ENCODE results near the gene KRT9. TPM values are rescaled to one million over a fixed set of nuclear protein-coding genes. Genes with fewer than 3 reads are reported as not detected.
"Not testable (repeated sequence)": the region's sequence is repeated elsewhere in the genome, so short reads cannot be mapped to it uniquely, and the experiment has no call there.

The KRT9 gene
- total RNA-seq, 1 experiment from 2014 or later: not detected

GRCh38 chr17:41578538-41578937 lies 6.7 kb upstream of the KRT9 start:
- Histone ChIP-seq H3K27me3 (ENCODE audit: control insufficient read depth, insufficient read depth, low read length) (no peaks in the 10 kb centered on the region; the same call in 1 of the 2 replicates), H3K4me3 (ENCODE audit: insufficient read depth, low read depth, low read length) (no peak overlapping the region), H3K36me3 (replicated peaks; ENCODE audit: control insufficient read depth, insufficient read depth, low read length) (no peaks in the 10 kb centered on the region)
- no peak for DNase-seq

- H3K4me3 ChIP-seq (ENCODE audit: insufficient read depth, low read depth, low read length); H3K27me3 ChIP-seq (ENCODE audit: control insufficient read depth, insufficient read depth, low read length); H3K36me3 ChIP-seq (replicated peaks; ENCODE audit: control insufficient read depth, insufficient read depth, low read length); DNase-seq: not testable (repeated sequence)
Observed at GRCh38 chr17:41576740-41577139, 4.9 kb upstream of the KRT9 start.

GRCh38 chr17:41575336-41575735 lies 3.5 kb upstream of the KRT9 start:
- Histone ChIP-seq H3K4me3 (ENCODE audit: insufficient read depth, low read depth, low read length) (no peak overlapping the region), H3K36me3 (replicated peaks; ENCODE audit: control insufficient read depth, insufficient read depth, low read length) (no peaks in the 10 kb centered on the region), H3K27me3 (ENCODE audit: control insufficient read depth, insufficient read depth, low read length) (no peaks in the 10 kb centered on the region; the same call in 1 of the 2 replicates)
- DNase-seq: no peak

GRCh38 chr17:41567317-41567716 lies 4.5 kb downstream of the KRT9 start:
- Histone ChIP-seq H3K4me3 (ENCODE audit: insufficient read depth, low read depth, low read length) (no peak overlapping the region), H3K36me3 (replicated peaks; ENCODE audit: control insufficient read depth, insufficient read depth, low read length) (no peaks in the 10 kb centered on the region), H3K27me3 (ENCODE audit: control insufficient read depth, insufficient read depth, low read length) (no peaks in the 10 kb centered on the region; the same call in 1 of the 2 replicates)
- DNase-seq: no peak

GRCh38 chr17:41565338-41565737 lies 6.5 kb downstream of the KRT9 start:
- no peak for DNase-seq
- no peak overlapping the region for H3K4me3 ChIP-seq (ENCODE audit: insufficient read depth, low read depth, low read length)
- H3K27me3 ChIP-seq (ENCODE audit: control insufficient read depth, insufficient read depth, low read length): no peaks in the 10 kb centered on the region; the same call in 1 of the 2 replicates
- no peaks in the 10 kb centered on the region for H3K36me3 ChIP-seq (replicated peaks; ENCODE audit: control insufficient read depth, insufficient read depth, low read length)

- DNase-seq: no peak
- no peak overlapping the region for H3K4me3 ChIP-seq (ENCODE audit: insufficient read depth, low read depth, low read length)
- H3K36me3 ChIP-seq (replicated peaks; ENCODE audit: control insufficient read depth, insufficient read depth, low read length): no peaks in the 10 kb centered on the region
- no peaks in the 10 kb centered on the region for H3K27me3 ChIP-seq (ENCODE audit: control insufficient read depth, insufficient read depth, low read length)
Observed at GRCh38 chr17:41563607-41564170, 8.2 kb downstream of the KRT9 start.

GRCh38 chr17:41561554-41561953 lies 10.3 kb downstream of the KRT9 start:
- no peak overlapping the region for H3K4me3 ChIP-seq (ENCODE audit: insufficient read depth, low read depth, low read length)
- H3K36me3 ChIP-seq (replicated peaks; ENCODE audit: control insufficient read depth, insufficient read depth, low read length): no peaks in the 10 kb centered on the region
- DNase-seq: no peak
- H3K27me3 ChIP-seq (ENCODE audit: control insufficient read depth, insufficient read depth, low read length): no peaks in the 10 kb centered on the region

GRCh38 chr17:41559548-41559947 lies 12.3 kb downstream of the KRT9 start:
- no peak overlapping the region for H3K4me3 ChIP-seq (ENCODE audit: insufficient read depth, low read depth, low read length)
- DNase-seq: no peak
- H3K36me3 ChIP-seq (replicated peaks; ENCODE audit: control insufficient read depth, insufficient read depth, low read length): no peaks in the 10 kb centered on the region
- H3K27me3 ChIP-seq (ENCODE audit: control insufficient read depth, insufficient read depth, low read length): no peaks in the 10 kb centered on the region

GRCh38 chr17:41556931-41557330 lies 14.9 kb downstream of the KRT9 start:
- Histone ChIP-seq H3K27me3 (ENCODE audit: control insufficient read depth, insufficient read depth, low read length) (no peaks in the 10 kb centered on the region), H3K36me3 (replicated peaks; ENCODE audit: control insufficient read depth, insufficient read depth, low read length) (no peaks in the 10 kb centered on the region), H3K4me3 (ENCODE audit: insufficient read depth, low read depth, low read length) (no peak overlapping the region)
- DNase-seq: no peak

- Histone ChIP-seq H3K36me3 (replicated peaks; ENCODE audit: control insufficient read depth, insufficient read depth, low read length) (no peaks in the 10 kb centered on the region), H3K4me3 (ENCODE audit: insufficient read depth, low read depth, low read length) (no peak overlapping the region), H3K27me3 (ENCODE audit: control insufficient read depth, insufficient read depth, low read length) (no peaks in the 10 kb centered on the region)
- no peak for DNase-seq
Observed at GRCh38 chr17:41556306-41556705, 15.6 kb downstream of the KRT9 start.

- no peak for DNase-seq
- H3K27me3 ChIP-seq (ENCODE audit: control insufficient read depth, insufficient read depth, low read length): no peaks in the 10 kb centered on the region
Observed at GRCh38 chr17:41555105-41555887, 16.6 kb downstream of the KRT9 start.

GRCh38 chr17:41553987-41554680 lies 17.7 kb downstream of the KRT9 start:
- no peak overlapping the region for H3K4me3 ChIP-seq (ENCODE audit: insufficient read depth, low read depth, low read length)
- no peak for DNase-seq
- no peaks in the 10 kb centered on the region for H3K27me3 ChIP-seq (ENCODE audit: control insufficient read depth, insufficient read depth, low read length)
- H3K36me3 ChIP-seq (replicated peaks; ENCODE audit: control insufficient read depth, insufficient read depth, low read length): no peaks in the 10 kb centered on the region

More at GRCh38 chr17:41555105-41555887, 16.6 kb downstream of the KRT9 start:
- Histone ChIP-seq H3K4me3 (ENCODE audit: insufficient read depth, low read depth, low read length) (no peak overlapping the region), H3K36me3 (replicated peaks; ENCODE audit: control insufficient read depth, insufficient read depth, low read length) (no peaks in the 10 kb centered on the region)

- no peaks in the 10 kb centered on the region for H3K36me3 ChIP-seq (replicated peaks; ENCODE audit: control insufficient read depth, insufficient read depth, low read length)
- H3K27me3 ChIP-seq (ENCODE audit: control insufficient read depth, insufficient read depth, low read length): peaks cover 3% of the 10 kb centered on the region
- DNase-seq: no peak
- no peak overlapping the region for H3K4me3 ChIP-seq (ENCODE audit: insufficient read depth, low read depth, low read length)
Observed at GRCh38 chr17:41553176-41553575, 18.7 kb downstream of the KRT9 start.

- H3K36me3 ChIP-seq (replicated peaks; ENCODE audit: control insufficient read depth, insufficient read depth, low read length): no peaks in the 10 kb centered on the region
- DNase-seq: no peak
- peaks cover 5% of the 10 kb centered on the region for H3K27me3 ChIP-seq (ENCODE audit: control insufficient read depth, insufficient read depth, low read length)
- no peak overlapping the region for H3K4me3 ChIP-seq (ENCODE audit: insufficient read depth, low read depth, low read length)
Observed at GRCh38 chr17:41552455-41552854, 19.4 kb downstream of the KRT9 start.

GRCh38 chr17:41551365-41551764 lies 20.5 kb downstream of the KRT9 start:
- Histone ChIP-seq H3K36me3 (replicated peaks; ENCODE audit: control insufficient read depth, insufficient read depth, low read length) (no peaks in the 10 kb centered on the region), H3K4me3 (ENCODE audit: insufficient read depth, low read depth, low read length) (no peak overlapping the region), H3K27me3 (ENCODE audit: control insufficient read depth, insufficient read depth, low read length) (peaks cover 5% of the 10 kb centered on the region)
- no peak for DNase-seq
